Smooth muscle cell (in vitro differentiated cells): ENCODE data around the gene TBC1D2B. TPM values are rescaled to one million over a fixed set of nuclear protein-coding genes. Genes with fewer than 3 reads are reported as not detected.

Source experiments
- DNase-seq: peaks from one replicate; lab custom pipeline; 2025; ENCODE audit not compliant: unreplicated experiment; lab: John Stamatoyannopoulos, UW
- H2AFZ ChIP-seq: fragments of 200-600 bp; sonication (generic); 2 replicates; pipeline ENCODE4 v1.6.0; 2016; ENCODE audit warnings: antibody characterized with exemption, low read depth, mild to moderate bottlenecking
- H3F3A ChIP-seq: fragments of 200-600 bp; sonication (generic); 2 replicates; pipeline ENCODE4 v1.6.0; 2017; ENCODE audit warnings: antibody characterized with exemption, low read depth
- H3K27ac ChIP-seq: fragments of 200-600 bp; sonication (generic); 2 replicates; pipeline ENCODE4 v1.5.1; 2016; ENCODE audit warnings: low read depth, mild to moderate bottlenecking
- H3K27me3 ChIP-seq: fragments of 200-600 bp; sonication (generic); 2 replicates; pipeline ENCODE4 v1.6.1; 2016; ENCODE audit warnings: low read depth, mild to moderate bottlenecking
- H3K36me3 ChIP-seq: fragments of 200-600 bp; sonication (generic); 2 replicates; pipeline ENCODE4 v1.5.1; 2016; ENCODE audit warnings: low read depth
- H3K4me1 ChIP-seq: fragments of 200-600 bp; sonication (generic); 2 replicates; pipeline ENCODE4 v1.5.1; 2016; ENCODE audit warnings: low read depth
- H3K4me2 ChIP-seq: fragments of 200-600 bp; sonication (generic); 2 replicates; pipeline ENCODE4 v1.6.0; 2016; ENCODE audit warnings: mild to moderate bottlenecking
- H3K4me3 ChIP-seq: fragments of 200-600 bp; sonication (generic); 2 replicates; pipeline ENCODE4 v1.5.1; 2016; ENCODE audit warnings: mild to moderate bottlenecking
- H3K79me2 ChIP-seq: fragments of 200-600 bp; sonication (generic); 2 replicates; pipeline ENCODE4 v1.6.0; 2016; ENCODE audit warnings: low read depth, mild to moderate bottlenecking
- H3K9ac ChIP-seq: fragments of 200-600 bp; sonication (generic); 2 replicates; pipeline ENCODE4 v1.6.0; 2016; ENCODE audit warnings: low read depth
- H3K9me3 ChIP-seq: fragments of 200-600 bp; sonication (generic); replicated peaks from 2 replicates; pipeline ENCODE4 v1.5.1; 2016; ENCODE audit warnings: low read depth
- H4K20me1 ChIP-seq: fragments of 200-600 bp; sonication (generic); 2 replicates; pipeline ENCODE4 v1.6.0; 2016; ENCODE audit warnings: low read depth
- WGBS: methylation state at CpG from one replicate; pipeline ENCODE4 v1.1.7; 2016; ENCODE audit warnings: low lambda C conversion rate; 5-methylcytosine and 5-hydroxymethylcytosine counted together
- polyA plus RNA-seq: library from polyadenylated mRNA; unstranded; fragments of >200 nt; fragmentation: Nextera tagmentation; extraction: Ambion mirVana; gene quantifications from 2 replicates; pipeline ENCODE4 v1.2.1, GENCODE V29; 2016
- total RNA-seq: library from RNA; depleted of rRNA; stranded (reverse); fragments of >200 nt; gene quantifications from 2 replicates; pipeline ENCODE4 v1.2.3, GENCODE V29; 2014
- TF ChIP-seq, protein P1 (sequence below): fragments of 200-600 bp; sonication (generic); IDR thresholded peaks from 2 replicates; pipeline ENCODE4 v1.5.1; 2017; ENCODE audit warnings: borderline replicate concordance, mild to moderate bottlenecking, antibody characterized with exemption; ENCODE audit not compliant: insufficient read depth, poor library complexity, severe bottlenecking

TBC1D2B gene
- total and polyA plus RNA-seq, 2 experiments from 2014 or later = 14.2 to 19.4 TPM

DNA sequence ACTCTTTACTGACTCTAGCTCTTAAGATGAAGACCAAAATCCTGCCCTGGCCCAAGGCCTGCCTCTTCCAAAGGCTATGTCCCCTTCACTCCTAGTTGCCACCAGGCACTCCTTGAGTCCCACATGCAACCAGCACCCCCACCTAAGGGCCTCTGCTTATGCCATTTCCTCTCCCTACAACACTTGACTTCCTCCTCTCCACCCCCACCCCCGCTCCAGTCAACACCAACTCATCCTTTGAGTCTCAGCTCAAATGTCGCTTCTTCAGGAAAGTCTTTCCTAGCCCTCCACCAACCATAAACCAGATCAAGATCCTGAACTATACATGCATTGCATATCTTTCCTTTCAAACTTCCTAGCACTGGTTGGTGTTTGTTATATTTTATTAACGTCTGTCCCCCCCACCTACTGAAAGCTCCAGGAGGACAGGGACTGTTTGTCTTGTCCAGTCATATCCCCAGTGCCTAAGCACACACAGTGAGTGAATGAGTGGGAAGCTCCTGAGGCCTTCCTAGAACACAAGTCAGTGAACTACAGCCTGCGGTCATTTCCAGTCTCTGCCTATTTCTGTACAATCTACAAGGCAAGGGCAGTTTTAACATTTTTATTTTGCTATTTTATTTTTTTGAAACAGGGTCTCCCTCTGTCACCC, 7.3 kb downstream of the TBC1D2B start:
- H3K79me2 ChIP-seq = peaks cover 76% of the 10 kb centered on the region
- H4K20me1 ChIP-seq = peaks cover 71% of the 10 kb centered on the region
- no peak overlapping the region for H3K4me3 ChIP-seq
- H3K4me2 ChIP-seq = peak overlapping the region; percentile 19
- peaks cover 47% of the 10 kb centered on the region for H3K4me1 ChIP-seq
- H3F3A ChIP-seq = peaks cover 17% of the 10 kb centered on the region
- TF ChIP-seq, protein P1, sequence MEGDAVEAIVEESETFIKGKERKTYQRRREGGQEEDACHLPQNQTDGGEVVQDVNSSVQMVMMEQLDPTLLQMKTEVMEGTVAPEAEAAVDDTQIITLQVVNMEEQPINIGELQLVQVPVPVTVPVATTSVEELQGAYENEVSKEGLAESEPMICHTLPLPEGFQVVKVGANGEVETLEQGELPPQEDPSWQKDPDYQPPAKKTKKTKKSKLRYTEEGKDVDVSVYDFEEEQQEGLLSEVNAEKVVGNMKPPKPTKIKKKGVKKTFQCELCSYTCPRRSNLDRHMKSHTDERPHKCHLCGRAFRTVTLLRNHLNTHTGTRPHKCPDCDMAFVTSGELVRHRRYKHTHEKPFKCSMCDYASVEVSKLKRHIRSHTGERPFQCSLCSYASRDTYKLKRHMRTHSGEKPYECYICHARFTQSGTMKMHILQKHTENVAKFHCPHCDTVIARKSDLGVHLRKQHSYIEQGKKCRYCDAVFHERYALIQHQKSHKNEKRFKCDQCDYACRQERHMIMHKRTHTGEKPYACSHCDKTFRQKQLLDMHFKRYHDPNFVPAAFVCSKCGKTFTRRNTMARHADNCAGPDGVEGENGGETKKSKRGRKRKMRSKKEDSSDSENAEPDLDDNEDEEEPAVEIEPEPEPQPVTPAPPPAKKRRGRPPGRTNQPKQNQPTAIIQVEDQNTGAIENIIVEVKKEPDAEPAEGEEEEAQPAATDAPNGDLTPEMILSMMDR = no peak
- H3K36me3 ChIP-seq = no peaks in the 10 kb centered on the region
- DNase-seq = no peak
- WGBS = 72% methylated on average over 4 of the region's 4 CpGs
- no peak overlapping the region for H3K9ac ChIP-seq
- peak overlapping the region; percentile 8 for H3K27ac ChIP-seq
- no peaks in the 10 kb centered on the region for H3K27me3 ChIP-seq
- H2AFZ ChIP-seq = no peak overlapping the region
- H3K9me3 ChIP-seq = no peaks in the 10 kb centered on the region

DNA sequence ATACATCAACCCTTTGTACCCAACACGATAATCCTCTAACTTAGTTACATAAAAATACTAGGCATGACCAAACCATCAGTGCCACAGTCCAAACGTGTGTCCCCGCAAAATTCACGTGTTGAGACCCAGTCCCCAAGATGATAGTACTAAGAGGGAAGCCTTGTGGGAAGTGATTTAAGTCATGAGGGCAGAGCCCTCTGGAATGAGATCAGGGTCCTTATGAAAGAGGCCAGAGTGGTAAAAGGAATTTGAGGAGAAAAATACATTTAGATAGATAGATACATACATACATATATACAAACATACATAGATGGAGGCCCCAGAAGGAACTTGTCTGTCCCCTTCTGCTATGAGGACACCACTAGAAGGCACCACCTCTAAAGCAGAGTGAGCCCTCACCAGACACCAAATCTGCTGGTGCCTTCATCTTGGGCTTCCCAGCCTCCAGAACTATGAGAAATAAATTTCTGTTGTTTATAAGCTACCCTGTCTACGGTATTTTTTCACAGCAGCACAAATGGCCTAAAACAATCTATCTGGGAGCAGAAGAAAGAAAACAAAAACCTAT, 8.0 kb downstream of the TBC1D2B start:
- Histone ChIP-seq H3K4me1 (peaks cover 53% of the 10 kb centered on the region), H3F3A (peaks cover 23% of the 10 kb centered on the region), H3K9me3 (no peaks in the 10 kb centered on the region), H3K4me3 (no peak overlapping the region), H2AFZ (no peak overlapping the region), H3K27ac (no peak overlapping the region), H3K9ac (no peak overlapping the region), H3K27me3 (no peaks in the 10 kb centered on the region), H3K4me2 (peak overlapping the region; percentile 19), H4K20me1 (peaks cover 77% of the 10 kb centered on the region), H3K36me3 (no peaks in the 10 kb centered on the region), H3K79me2 (peaks cover 70% of the 10 kb centered on the region)
- WGBS = 94% methylated on average over 5 of the region's 5 CpGs
- TF ChIP-seq, protein P1 = no peak
- no peak for DNase-seq

DNA sequence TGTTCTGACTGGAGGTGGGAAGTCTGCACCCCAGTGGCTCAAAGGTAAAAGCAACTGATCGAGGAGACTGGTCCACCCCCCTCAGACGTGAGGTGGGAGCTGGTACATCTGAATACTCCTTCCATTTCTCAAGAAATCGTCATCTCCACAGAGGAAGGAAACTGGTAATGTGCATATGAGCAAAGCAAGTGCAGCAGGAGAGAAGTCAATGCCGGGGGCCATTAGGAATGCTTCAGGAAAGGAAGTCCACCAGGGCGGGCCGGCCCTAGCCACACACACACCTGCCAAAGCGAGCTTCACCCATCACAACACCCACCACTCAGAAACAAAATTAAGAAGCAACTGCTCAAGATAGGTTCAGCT, 8.5 kb downstream of the TBC1D2B start:
- H3K9ac ChIP-seq = no peak overlapping the region
- H3K4me2 ChIP-seq = peak overlapping the region; percentile 78
- H3K4me1 ChIP-seq = peaks cover 53% of the 10 kb centered on the region

More for the DNA sequence above, 8.5 kb downstream of the TBC1D2B start:
- TF ChIP-seq, protein P1 = no peak
- no peak overlapping the region for H3K4me3 ChIP-seq
- WGBS = 89% methylated on average over 7 of the region's 7 CpGs
- peaks cover 27% of the 10 kb centered on the region for H3F3A ChIP-seq
- peak overlapping the region; percentile 95 for H3K27ac ChIP-seq
- DNase-seq = no peak
- H4K20me1 ChIP-seq = peaks cover 83% of the 10 kb centered on the region
- peaks cover 68% of the 10 kb centered on the region for H3K79me2 ChIP-seq
- H3K27me3 ChIP-seq = no peaks in the 10 kb centered on the region
- H2AFZ ChIP-seq = no peak overlapping the region
- no peaks in the 10 kb centered on the region for H3K9me3 ChIP-seq
- H3K36me3 ChIP-seq = no peaks in the 10 kb centered on the region
